Keratinocyte (primary cell): ENCODE measurements around the gene VIPR2. TPM values are rescaled to one million over a fixed set of nuclear protein-coding genes. Genes with fewer than 3 reads are reported as not detected.

Experiments used
- DNase-seq: peaks from one replicate; pipeline ENCODE4 v3.0.0-alpha.2; 2011; ENCODE audit warnings: low read depth, missing footprints, low spot score
- FAIRE-seq: peaks from 2 replicates; lab custom pipeline; 2011; peaks lifted over from hg19 to GRCh38; lab: Jason Lieb, UNC
- H2AFZ ChIP-seq: 2 replicates; pipeline ENCODE4 v1.6.0; 2012; ENCODE audit warnings: low read length, control low read depth, inconsistent platforms; ENCODE audit not compliant: control insufficient read depth
- H3K27ac ChIP-seq: 2 replicates; pipeline ENCODE4 v1.5.1; 2011; ENCODE audit warnings: low read length; ENCODE audit not compliant: control insufficient read depth, insufficient read depth
- H3K27me3 ChIP-seq: 3 replicates; pipeline ENCODE4 v1.6.0; 2011; ENCODE audit warnings: low read length; ENCODE audit not compliant: control insufficient read depth, insufficient read depth; ENCODE audit errors: extremely low read depth
- H3K36me3 ChIP-seq, 2 experiments: 2 replicates in 1 of 2; 3 replicates in 1 of 2; pipeline ENCODE4 v1.5.1; 2011; ENCODE audit warnings: low read length in 2 of 2, mild to moderate bottlenecking in 1 of 2; ENCODE audit not compliant: control insufficient read depth in 2 of 2, insufficient read depth in 2 of 2; ENCODE audit errors: extremely low read depth in 1 of 2
- H3K4me1 ChIP-seq: 3 replicates; pipeline ENCODE4 v1.5.1; 2011; ENCODE audit warnings: low read length; ENCODE audit not compliant: control insufficient read depth, insufficient read depth; ENCODE audit errors: extremely low read depth
- H3K4me2 ChIP-seq: 3 replicates; pipeline ENCODE4 v1.6.0; 2011; ENCODE audit warnings: low read depth, low read length; ENCODE audit not compliant: control insufficient read depth, insufficient read depth; ENCODE audit errors: extremely low read depth
- H3K4me3 ChIP-seq, 3 experiments: fragments of 200-600 bp in 1 of 3; sonication (generic) in 1 of 3; 2 replicates in 2 of 3; 3 replicates in 1 of 3; pipeline ENCODE4 v1.5.1; 2011 to 2016; ENCODE audit warnings: low read length in 3 of 3, mild to moderate bottlenecking in 3 of 3, control low read depth in 2 of 3, inconsistent platforms in 1 of 3, low read depth in 1 of 3, mixed read lengths in 1 of 3, mixed run types in 1 of 3, moderate library complexity in 1 of 3; ENCODE audit not compliant: control insufficient read depth in 2 of 3, insufficient read depth in 2 of 3; ENCODE audit errors: extremely low read depth in 1 of 3
- H3K79me2 ChIP-seq: 2 replicates; pipeline ENCODE4 v1.6.0; 2012; ENCODE audit warnings: low read length; ENCODE audit not compliant: control insufficient read depth, insufficient read depth
- H3K9ac ChIP-seq: 3 replicates; pipeline ENCODE4 v1.6.0; 2011; ENCODE audit warnings: low read length; ENCODE audit not compliant: control insufficient read depth, insufficient read depth; ENCODE audit errors: extremely low read depth
- H3K9me1 ChIP-seq: 3 replicates; pipeline ENCODE4 v1.6.0; 2011; ENCODE audit warnings: low read length; ENCODE audit not compliant: control insufficient read depth, insufficient read depth; ENCODE audit errors: extremely low read depth
- H3K9me3 ChIP-seq: 2 replicates; pipeline ENCODE4 v1.5.1; 2012; ENCODE audit warnings: low read depth, low read length; ENCODE audit not compliant: control insufficient read depth
- H4K20me1 ChIP-seq: 3 replicates; pipeline ENCODE4 v1.6.0; 2011; ENCODE audit warnings: low read length; ENCODE audit not compliant: control insufficient read depth, insufficient read depth; ENCODE audit errors: extremely low read depth
- CTCF ChIP-seq, 3 experiments: IDR thresholded peaks in 1 of 3; conservative IDR thresholded peaks in 1 of 3; optimal IDR thresholded peaks in 1 of 3; 2 replicates in 2 of 3; 3 replicates in 1 of 3; pipeline versions ENCODE3 to v1.5.1; 2011; ENCODE audit warnings: low read length in 3 of 3, mild to moderate bottlenecking in 3 of 3, moderate library complexity in 2 of 3, control low read depth in 1 of 3, inconsistent platforms in 1 of 3; ENCODE audit not compliant: insufficient read depth in 2 of 3; ENCODE audit errors: extremely low read depth in 1 of 3
- EZH2 ChIP-seq: IDR thresholded peaks from one replicate; pipeline ENCODE4 v1.6.1; 2012; ENCODE audit warnings: inconsistent platforms, mild to moderate bottlenecking, low read length, moderate library complexity
- dilution Hi-C: fragments of 300-500 bp; cut with MboI; formaldehyde crosslinking; loops from one replicate; pipeline ENCODE4 v1.7.0; 2020; ENCODE audit warnings: low sequenced_read_pairs; ENCODE audit not compliant: extremely low pct_ligation_motif_present
- polyA plus RNA-seq, 5 experiments: library from polyadenylated mRNA; depleted of rRNA in 3 of 5; stranded (reverse) in 3 of 5; stranded (forward) in 1 of 5; unstranded in 1 of 5; fragments of >200 nt; gene quantifications; 1 replicate in 1 of 5; 2 replicates in 3 of 5; 3 replicates in 1 of 5; pipeline versions ENCODE4 v1.2.1 to v1.2.3, GENCODE V29; 2011 to 2012; ENCODE audit warnings: missing spikeins in 2 of 5, low read depth in 1 of 5, low replicate concordance in 1 of 5

The VIPR2 gene
- polyA plus RNA-seq, 1 donor (not counting 4 experiments of a cell fraction or from before 2014, with no cell fraction given), result not detected

GRCh38 chr7:159086301-159086925, 58.3 kb downstream of the VIPR2 start:
- DNase-seq (no peak), FAIRE-seq (no peak)
- no peak overlapping the region for H2AFZ ChIP-seq
- no peak overlapping the region for H3K27ac ChIP-seq
- no peak overlapping the region for H3K4me3 ChIP-seq
- no peaks in the 10 kb centered on the region for H3K79me2 ChIP-seq
- no peaks in the 10 kb centered on the region for H3K9me1 ChIP-seq
- dilution Hi-C loops, result no loop called here
- no peak overlapping the region for H3K4me2 ChIP-seq
- H4K20me1 ChIP-seq, result no peaks in the 10 kb centered on the region
- H3K36me3 ChIP-seq, result no peaks in the 10 kb centered on the region
- H3K27me3 ChIP-seq, result no peaks in the 10 kb centered on the region
- TF ChIP-seq EZH2 (no peak), CTCF (optimal IDR thresholded peaks at IDR 0.05 in 1 of 3, IDR thresholded peaks at IDR 0.05 in 1 of 3, conservative IDR thresholded peaks at IDR 0.05 in 1 of 3; ENCODE audit: extremely low read depth in 1 of 3, insufficient read depth in 2 of 3, low read length in 3 of 3) (no peak)
- no peak overlapping the region for H3K9ac ChIP-seq
- H3K9me3 ChIP-seq, result peaks cover 11% of the 10 kb centered on the region
- no peaks in the 10 kb centered on the region for H3K4me1 ChIP-seq

GRCh38 chr7:159084069-159084801, 60.4 kb downstream of the VIPR2 start:
- dilution Hi-C loops, result no loop called here
- Histone ChIP-seq H3K4me3 (no peak overlapping the region), H3K4me1 (no peaks in the 10 kb centered on the region), H3K9ac (no peak overlapping the region), H3K36me3 (no peaks in the 10 kb centered on the region), H3K27ac (no peak overlapping the region), H2AFZ (no peak overlapping the region), H3K27me3 (no peaks in the 10 kb centered on the region), H3K9me3 (peaks cover 11% of the 10 kb centered on the region), H4K20me1 (no peaks in the 10 kb centered on the region), H3K79me2 (no peaks in the 10 kb centered on the region), H3K4me2 (no peak overlapping the region), H3K9me1 (no peaks in the 10 kb centered on the region)
- TF ChIP-seq CTCF (optimal IDR thresholded peaks at IDR 0.05 in 1 of 3, IDR thresholded peaks at IDR 0.05 in 1 of 3, conservative IDR thresholded peaks at IDR 0.05 in 1 of 3; ENCODE audit: extremely low read depth in 1 of 3, insufficient read depth in 2 of 3, low read length in 3 of 3), result no peak
- no peak for TF ChIP-seq EZH2
- FAIRE-seq, result no peak
- no peak for DNase-seq
